GM19467 (cell line): ENCODE results near the gene ARID3A.
"Not testable (repeated sequence)": the region's sequence is repeated elsewhere in the genome, so short reads cannot be mapped to it uniquely, and the experiment has no call there.

Source experiments
- ATAC-seq: cut with Tn5 transposase; IDR thresholded peaks from one replicate; pipeline ENCODE4 v1.9.1; 2021; ENCODE audit warnings: mild to moderate bottlenecking, moderate library complexity; ENCODE audit not compliant: unreplicated experiment

Gene ARID3A

GRCh38 chr19:925526-926322 is at the start of gene ARID3A:
TSS of gene ARID3A (plus strand) at chr19:926035. CDS start at chr19:929529, 3,494 bp downstream.
- no peak for ATAC-seq

DNA sequence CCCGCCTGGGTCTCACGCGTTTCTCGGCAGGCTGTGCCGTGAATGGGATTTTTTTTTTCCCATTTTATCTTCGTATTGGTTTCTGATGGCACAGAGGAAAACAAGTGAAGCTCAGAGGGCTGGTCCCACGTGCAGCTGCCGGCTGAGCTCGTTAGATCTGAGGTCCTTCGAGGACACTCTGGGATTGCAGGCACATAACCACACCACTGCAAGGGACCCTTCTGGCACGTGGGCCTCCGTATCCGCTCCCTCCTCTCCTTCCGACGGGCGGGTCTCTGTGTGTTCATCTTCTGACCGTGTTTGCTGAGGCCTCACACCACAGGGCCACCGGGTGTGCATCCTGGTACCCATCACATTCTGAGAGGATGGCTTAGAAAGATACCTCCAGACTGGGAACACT is 49.7 kb upstream of the ARID3A start:
- no peak for ATAC-seq

- no peak for ATAC-seq
These were observed 49.0 kb upstream of the ARID3A start for GRCh38 chr19:876780-877314.

- not testable (repeated sequence) for ATAC-seq
These were observed 47.7 kb upstream of the ARID3A start for GRCh38 chr19:877992-878660.

DNA sequence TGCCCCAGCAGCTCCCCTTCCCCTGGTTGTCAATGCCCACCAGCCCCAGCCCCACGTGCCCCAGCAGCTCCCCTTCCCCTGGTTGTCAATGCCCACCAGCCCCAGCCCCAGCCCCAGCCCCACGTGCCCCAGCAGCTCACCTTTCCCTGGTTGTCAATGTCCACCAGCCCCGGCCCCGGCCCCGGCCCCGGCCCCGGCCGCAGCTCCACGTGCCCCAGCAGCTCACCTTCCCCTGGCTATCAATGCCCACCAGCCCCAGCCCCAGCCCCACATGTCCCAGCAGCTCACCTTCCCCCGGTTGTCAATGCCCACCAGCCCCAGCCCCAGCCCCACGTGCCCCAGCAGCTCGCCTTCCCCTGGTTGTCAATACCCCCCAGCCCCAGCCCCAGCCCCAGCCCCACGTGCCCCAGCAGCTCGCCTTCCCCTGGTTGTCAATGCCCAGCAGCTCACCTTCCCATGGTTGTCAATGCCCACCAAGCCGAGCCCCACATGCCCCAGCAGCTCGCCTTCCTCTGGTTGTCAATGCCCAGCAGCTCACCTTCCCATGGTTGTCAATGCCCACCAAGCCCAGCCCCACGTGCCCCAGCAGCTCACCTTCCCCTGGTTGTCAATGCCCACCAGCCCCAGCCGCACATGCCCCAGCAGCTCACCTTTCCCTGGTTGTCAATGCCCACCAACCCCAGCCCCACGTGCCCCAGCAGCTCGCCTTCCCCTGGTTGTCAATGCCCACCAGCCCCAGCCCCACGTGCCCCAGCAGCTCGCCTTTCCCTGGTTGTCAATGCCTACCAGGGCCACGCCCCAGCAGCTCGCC is 46.9 kb upstream of the ARID3A start:
- not testable (repeated sequence) for ATAC-seq

DNA sequence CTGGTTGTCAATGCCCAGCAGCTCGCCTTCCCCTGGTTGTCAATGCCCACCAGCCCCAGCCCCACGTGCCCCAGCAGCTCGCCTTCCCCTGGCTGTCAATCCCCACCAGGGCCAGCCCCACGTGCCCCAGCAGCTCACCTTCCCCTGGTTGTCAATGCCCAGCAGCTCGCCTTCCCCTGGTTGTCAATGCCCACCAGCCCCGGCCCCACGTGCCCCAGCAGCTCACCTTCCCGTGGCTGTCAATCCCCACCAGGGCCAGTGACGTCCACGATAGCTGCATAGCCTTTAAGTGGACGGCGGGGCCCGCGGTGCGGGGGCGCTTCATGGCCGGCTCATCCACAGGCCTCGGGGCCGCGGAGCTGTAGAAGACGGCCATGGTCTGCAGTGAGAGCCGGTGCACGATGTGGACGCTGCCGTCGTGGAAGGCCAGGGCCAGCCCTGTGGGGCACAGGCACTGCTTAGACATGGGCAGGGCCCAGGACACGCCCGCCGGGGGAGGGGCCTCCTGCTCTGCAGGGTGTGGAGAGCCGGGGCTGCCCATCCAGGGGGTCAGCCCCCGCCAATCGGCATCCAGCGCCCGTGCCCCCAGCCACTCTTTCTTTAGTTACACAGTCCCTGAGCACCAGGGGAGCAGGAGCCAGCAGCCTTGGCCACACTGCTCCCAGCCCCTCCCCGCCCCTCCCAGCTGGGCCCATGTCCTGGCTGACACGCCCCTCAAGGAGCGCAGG is 46.0 kb upstream of the ARID3A start:
- no peak for ATAC-seq

DNA sequence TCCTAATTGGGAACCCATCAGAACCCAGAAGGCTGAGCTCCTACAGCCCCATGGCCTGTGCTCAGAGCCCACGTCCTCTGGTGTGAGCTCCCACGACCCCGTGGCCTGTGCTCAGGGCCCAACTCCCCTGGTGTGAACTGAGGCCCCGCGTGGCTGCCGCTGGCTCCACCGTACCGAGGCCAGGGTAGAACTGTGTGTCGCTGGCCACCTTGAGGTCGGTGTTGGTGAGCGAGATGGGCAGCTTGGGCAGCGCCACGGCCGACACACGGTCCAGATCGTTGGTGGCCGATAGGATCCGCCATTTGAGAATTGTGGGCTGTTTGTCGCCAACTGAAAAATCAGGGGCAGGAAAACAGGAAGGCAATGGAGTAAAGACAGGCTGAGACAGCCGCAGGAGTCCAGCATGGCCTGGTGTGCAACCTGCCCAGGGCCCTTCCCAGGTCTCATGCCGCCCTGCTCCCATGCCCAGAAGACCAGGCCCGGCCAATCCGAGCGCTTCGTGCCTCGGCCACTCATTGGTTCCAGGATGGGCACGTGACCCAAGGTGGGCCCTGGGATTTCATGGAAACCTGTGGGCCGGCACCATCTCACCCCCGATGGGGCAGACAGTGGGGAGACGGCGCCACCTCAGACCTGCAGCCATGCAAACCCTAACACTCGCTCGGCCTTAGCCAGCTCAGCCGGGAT is 44.3 kb upstream of the ARID3A start:
- ATAC-seq, result no peak

- no peak for ATAC-seq
These were observed 42.9 kb upstream of the ARID3A start for GRCh38 chr19:882871-883497.

- ATAC-seq, result no peak
These were observed 42.1 kb upstream of the ARID3A start for GRCh38 chr19:883661-884211.

GRCh38 chr19:884420-885211 is 41.2 kb upstream of the ARID3A start:
- no peak for ATAC-seq

DNA sequence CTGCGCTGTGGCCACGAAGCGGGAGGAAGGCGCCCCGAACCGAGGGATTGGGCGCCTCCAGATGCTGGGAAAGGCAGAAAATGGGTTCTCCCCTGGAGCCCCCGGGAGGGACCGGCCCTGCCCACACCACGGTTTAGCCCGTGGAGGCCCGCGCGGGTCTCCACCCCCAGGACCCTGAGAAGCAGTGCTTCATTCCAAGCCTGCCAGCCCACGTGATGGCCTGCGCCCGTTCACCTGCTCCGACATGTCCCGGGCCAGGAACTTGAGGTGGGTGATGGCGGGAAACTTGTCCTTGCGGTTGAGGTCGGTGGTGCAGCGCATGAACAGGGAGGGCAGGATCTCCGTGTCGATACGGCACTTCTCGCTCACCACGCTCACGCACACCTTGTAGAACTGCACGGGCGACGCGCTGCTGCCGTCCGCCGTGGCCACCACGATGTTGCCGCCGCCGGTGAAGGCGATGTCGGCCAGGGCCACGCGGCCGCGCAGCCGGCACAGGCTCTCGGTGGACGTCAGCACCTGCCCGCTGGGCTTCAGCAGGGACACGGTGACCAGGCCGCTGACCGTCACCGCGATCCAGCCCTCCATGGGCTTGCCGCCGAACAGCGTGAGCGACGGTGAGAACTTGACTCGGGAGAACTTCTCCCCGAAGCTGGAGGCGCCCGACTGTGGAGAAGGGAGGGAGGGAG is 40.2 kb upstream of the ARID3A start:
- no peak for ATAC-seq

GRCh38 chr19:887072-887471 is 38.8 kb upstream of the ARID3A start:
- ATAC-seq, result no peak

DNA sequence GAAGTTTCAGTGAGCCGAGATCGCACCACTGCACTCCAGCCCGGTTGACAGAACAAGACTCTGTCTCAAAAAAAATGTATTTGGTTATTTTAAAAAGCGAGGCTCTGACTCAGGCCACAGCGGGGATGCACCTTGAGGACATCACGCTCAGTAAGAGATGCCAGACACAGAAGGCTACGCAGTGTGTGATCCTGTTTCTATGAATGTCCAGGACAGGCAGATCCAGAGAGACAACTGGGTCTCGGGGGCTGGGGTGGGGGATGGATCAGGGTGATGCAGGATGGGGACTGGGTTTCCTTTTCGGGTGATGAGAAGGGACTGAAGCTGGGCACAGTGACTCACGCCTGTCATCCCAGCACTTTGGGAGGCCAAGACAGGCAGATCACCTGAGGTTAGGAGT is 38.2 kb upstream of the ARID3A start:
- ATAC-seq, result no peak

DNA sequence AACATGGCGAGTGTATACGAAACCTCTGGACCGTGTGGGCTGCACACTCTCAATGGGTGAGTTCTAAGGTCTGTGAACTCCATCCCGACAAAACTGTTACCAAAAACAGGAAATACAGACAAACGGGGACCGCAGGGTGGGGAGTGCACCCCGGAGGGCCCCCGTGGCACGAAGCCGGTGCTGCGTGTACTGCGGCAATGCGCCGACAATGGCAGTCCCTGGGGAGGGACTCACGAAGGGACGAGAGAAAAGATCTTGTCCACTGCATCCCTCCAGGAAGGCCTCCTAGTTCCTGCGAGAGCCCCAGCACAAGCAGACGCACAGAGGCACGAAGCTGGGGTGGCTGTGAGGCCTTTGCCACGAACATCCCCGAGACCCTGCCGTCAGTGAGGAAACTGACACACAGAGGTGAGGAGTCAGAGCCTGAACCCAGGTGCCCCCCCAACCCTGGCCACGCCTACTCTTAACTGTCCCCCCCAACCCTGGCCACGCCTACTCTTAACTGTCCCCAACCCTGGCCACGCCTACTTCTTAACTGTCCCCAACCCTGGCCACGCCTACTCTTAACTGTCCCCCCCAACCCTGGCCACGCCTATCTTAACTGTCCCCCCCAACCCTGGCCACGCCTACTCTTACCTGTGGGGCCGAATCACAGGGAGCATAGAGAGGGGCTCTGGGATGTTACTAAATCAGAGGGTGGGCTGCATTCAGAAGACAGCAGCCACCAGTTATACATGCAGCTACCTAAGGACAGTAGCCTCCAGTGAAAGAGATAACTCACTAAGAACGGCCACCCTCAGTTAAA is 37.1 kb upstream of the ARID3A start:
- ATAC-seq, result no peak

GRCh38 chr19:889662-890295 is 36.1 kb upstream of the ARID3A start:
- no peak for ATAC-seq

GRCh38 chr19:890831-891230 is 35.0 kb upstream of the ARID3A start:
- no peak for ATAC-seq
